Neuronal stem cell (in vitro differentiated cells): ENCODE measurements around the gene SPPL2B.

ENCODE experiments used
- DNase-seq: peaks from one replicate; pipeline ENCODE4 v3.0.0-alpha.2; 2013; ENCODE audit warnings: low spot score
- H2AFZ ChIP-seq: one replicate; pipeline ENCODE4 v1.6.1; 2013; ENCODE audit warnings: mild to moderate bottlenecking, low read length, inconsistent platforms
- H2AK5ac ChIP-seq: 2 replicates; pipeline ENCODE4 v1.6.1; 2013; ENCODE audit warnings: low read depth, mild to moderate bottlenecking, inconsistent platforms, low read length, moderate library complexity, mixed read lengths
- H2BK120ac ChIP-seq: 2 replicates; pipeline ENCODE4 v1.6.1; 2013; ENCODE audit warnings: low read depth, mild to moderate bottlenecking, inconsistent platforms, low read length, moderate library complexity, mixed read lengths
- H2BK12ac ChIP-seq: one replicate; pipeline ENCODE4 v1.6.1; 2013; ENCODE audit warnings: low read length, inconsistent platforms
- H2BK15ac ChIP-seq: 2 replicates; pipeline ENCODE4 v1.6.1; 2013; ENCODE audit warnings: mild to moderate bottlenecking, low read length, inconsistent platforms, mixed read lengths
- H2BK5ac ChIP-seq: one replicate; pipeline ENCODE4 v1.6.1; 2013; ENCODE audit warnings: inconsistent platforms, mild to moderate bottlenecking, low read length, moderate library complexity
- H3K14ac ChIP-seq: one replicate; pipeline ENCODE4 v1.6.1; 2013; ENCODE audit warnings: low read length, inconsistent platforms
- H3K18ac ChIP-seq: 2 replicates; pipeline ENCODE4 v1.6.1; 2013; ENCODE audit warnings: low read length, inconsistent platforms
- H3K23ac ChIP-seq: 2 replicates; pipeline ENCODE4 v1.6.1; 2013; ENCODE audit warnings: low read depth, mild to moderate bottlenecking, mixed read lengths, low read length, inconsistent platforms; ENCODE audit not compliant: poor library complexity
- H3K27ac ChIP-seq: replicated peaks from 3 replicates; pipeline ENCODE4 v1.5.1; 2013; ENCODE audit warnings: low read length, inconsistent platforms
- H3K27me3 ChIP-seq, 3 experiments: 2 replicates each; pipeline ENCODE4 v1.6.1; 2013; ENCODE audit warnings: low read length in 3 of 3, mild to moderate bottlenecking in 2 of 3, inconsistent platforms in 1 of 3, low read depth in 1 of 3, mixed read lengths in 1 of 3, moderate library complexity in 1 of 3; ENCODE audit not compliant: control insufficient read depth in 3 of 3, insufficient read depth in 3 of 3
- H3K36me3 ChIP-seq, 2 donors: replicated peaks in 1 of 2; 2 replicates each; pipeline ENCODE4 v1.6.1; 2013; ENCODE audit warnings: low read length in 2 of 2; ENCODE audit not compliant: control insufficient read depth in 2 of 2, insufficient read depth in 2 of 2
- H3K4ac ChIP-seq: 2 replicates; pipeline ENCODE4 v1.6.1; 2013; ENCODE audit warnings: inconsistent platforms, mild to moderate bottlenecking, low read length, moderate library complexity
- H3K4me1 ChIP-seq, 2 donors: 1 replicate in 1 of 2; 2 replicates in 1 of 2; pipeline ENCODE4 v1.6.1; 2013; ENCODE audit warnings: low read length in 2 of 2, low read depth in 1 of 2; ENCODE audit not compliant: control insufficient read depth in 2 of 2, insufficient read depth in 1 of 2
- H3K4me2 ChIP-seq: one replicate; pipeline ENCODE4 v1.6.1; 2013; ENCODE audit warnings: mild to moderate bottlenecking, low read length, inconsistent platforms; ENCODE audit not compliant: insufficient read depth, poor library complexity, severe bottlenecking
- H3K4me3 ChIP-seq, 2 donors: 2 replicates each; pipeline ENCODE4 v1.5.1; 2013; ENCODE audit warnings: low read length in 2 of 2, mild to moderate bottlenecking in 2 of 2, inconsistent platforms in 1 of 2, moderate library complexity in 1 of 2
- H3K79me1 ChIP-seq: one replicate; pipeline ENCODE4 v1.6.1; 2013; ENCODE audit warnings: low read depth, mild to moderate bottlenecking, inconsistent platforms, low read length, moderate library complexity
- H3K9ac ChIP-seq: one replicate; pipeline ENCODE4 v1.6.1; 2013; ENCODE audit warnings: mild to moderate bottlenecking, low read depth, low read length, inconsistent platforms; ENCODE audit not compliant: poor library complexity
- H3K9me3 ChIP-seq, 2 donors: replicated peaks in 1 of 2; 2 replicates each; pipeline versions ENCODE3 to v1.6.1; 2013; ENCODE audit warnings: low read length in 2 of 2, mild to moderate bottlenecking in 2 of 2, inconsistent platforms in 1 of 2, low read depth in 1 of 2, mixed read lengths in 1 of 2, moderate library complexity in 1 of 2; ENCODE audit not compliant: control insufficient read depth in 2 of 2, insufficient read depth in 1 of 2
- H4K8ac ChIP-seq: one replicate; pipeline ENCODE4 v1.6.1; 2013; ENCODE audit warnings: low read depth, mild to moderate bottlenecking, inconsistent platforms, low read length, moderate library complexity
- H4K91ac ChIP-seq: one replicate; pipeline ENCODE4 v1.6.1; 2013; ENCODE audit warnings: low read length, low read depth, mild to moderate bottlenecking, inconsistent platforms; ENCODE audit not compliant: poor library complexity
- WGBS, 2 donors: extraction: QIAGEN DNeasy Blood & Tissue Kit; methylation state at CpG; one replicate each; pipeline ENCODE4 v1.1.7; 2013; ENCODE audit warnings: missing lambda C conversion rate in 2 of 2, mixed read lengths in 1 of 2; ENCODE audit not compliant: insufficient read length in 2 of 2, insufficient replicate concordance in 1 of 2; ENCODE audit errors: extremely low coverage in 2 of 2; 5-methylcytosine and 5-hydroxymethylcytosine counted together

The SPPL2B gene

GRCh38 chr19:2330632-2331284 is 2.3 kb downstream of the SPPL2B start:
- H3K4me3 ChIP-seq = no peak overlapping the region
- peak overlapping the region; percentile 35 for H3K27ac ChIP-seq
- no peaks in the 10 kb centered on the region for H3K27me3 ChIP-seq
- DNase-seq = no peak
- no peak overlapping the region for H2BK5ac ChIP-seq
- H3K14ac ChIP-seq = no peak overlapping the region
- peaks cover 0 to 2% of the 10 kb centered on the region in 2 donors for H3K9me3 ChIP-seq
- no peak overlapping the region for H4K91ac ChIP-seq
- peak overlapping the region; percentile 81 for H3K9ac ChIP-seq
- H4K8ac ChIP-seq = no peak overlapping the region
- H2AK5ac ChIP-seq = no peak overlapping the region
- no peak overlapping the region for H3K4me2 ChIP-seq
- H3K4me1 ChIP-seq = peaks cover 16 to 17% of the 10 kb centered on the region in 2 donors
- H2AFZ ChIP-seq = no peak overlapping the region
- no CpG with 5 or more reads among the region's 20 CpGs for WGBS, 2 donors
- no peak overlapping the region for H2BK120ac ChIP-seq
- H3K23ac ChIP-seq = no peak overlapping the region
- no peak overlapping the region for H3K18ac ChIP-seq
- H3K4ac ChIP-seq = no peak overlapping the region
- no peak overlapping the region for H2BK12ac ChIP-seq
- peak overlapping the region; percentile 67 for H2BK15ac ChIP-seq
- H3K79me1 ChIP-seq = peaks cover 18% of the 10 kb centered on the region
- H3K36me3 ChIP-seq = peaks cover 3 to 21% of the 10 kb centered on the region in 2 donors

GRCh38 chr19:2331601-2332246 is 3.2 kb downstream of the SPPL2B start:
- Histone ChIP-seq H2AFZ (no peak overlapping the region), H2BK12ac (no peak overlapping the region), H3K4ac (no peak overlapping the region), H2BK15ac (no peak overlapping the region), H2AK5ac (no peak overlapping the region), H3K4me1 (peaks cover 20 to 21% of the 10 kb centered on the region in 2 donors), H3K18ac (no peak overlapping the region), H4K91ac (no peak overlapping the region), H4K8ac (no peak overlapping the region), H3K14ac (peak overlapping the region; percentile 1), H3K4me3 (no peak overlapping the region), H3K36me3 (peaks cover 5 to 13% of the 10 kb centered on the region in 2 donors), H3K9me3 (peaks cover 0 to 6% of the 10 kb centered on the region in 2 donors), H2BK120ac (no peak overlapping the region), H3K4me2 (no peak overlapping the region), H3K9ac (no peak overlapping the region), H2BK5ac (no peak overlapping the region), H3K79me1 (peaks cover 24% of the 10 kb centered on the region), H3K27ac (no peak overlapping the region), H3K27me3 (no peaks in the 10 kb centered on the region), H3K23ac (no peak overlapping the region)
- no peak for DNase-seq
- WGBS, 2 donors = no CpG with 5 or more reads among the region's 12 CpGs

GRCh38 chr19:2332341-2333026 is 4.0 kb downstream of the SPPL2B start:
- H3K4me1 ChIP-seq = peaks cover 24 to 25% of the 10 kb centered on the region in 2 donors
- H2BK15ac ChIP-seq = no peak overlapping the region
- H4K91ac ChIP-seq = no peak overlapping the region
- no peak overlapping the region for H2BK12ac ChIP-seq
- H3K79me1 ChIP-seq = peaks cover 29% of the 10 kb centered on the region
- H3K27ac ChIP-seq = no peak overlapping the region
- no peak overlapping the region for H3K4me3 ChIP-seq
- peak overlapping the region; percentile 55 for H3K9ac ChIP-seq
- H2AK5ac ChIP-seq = no peak overlapping the region
- no peak for DNase-seq
- peak overlapping the region; percentile 78 for H3K14ac ChIP-seq
- peaks cover 6 to 9% of the 10 kb centered on the region in 2 donors for H3K36me3 ChIP-seq
- H3K18ac ChIP-seq = peak overlapping the region; percentile 42
- H3K27me3 ChIP-seq = no peaks in the 10 kb centered on the region
- no peak overlapping the region for H3K4me2 ChIP-seq
- peaks cover 0 to 8% of the 10 kb centered on the region in 2 donors for H3K9me3 ChIP-seq
- WGBS, 2 donors = no CpG with 5 or more reads among the region's 17 CpGs
- H2AFZ ChIP-seq = no peak overlapping the region
- no peak overlapping the region for H3K23ac ChIP-seq
- no peak overlapping the region for H2BK120ac ChIP-seq
- peak overlapping the region; percentile 78 for H2BK5ac ChIP-seq
- no peak overlapping the region for H3K4ac ChIP-seq
- no peak overlapping the region for H4K8ac ChIP-seq
